ENCODE measurements around the gene ZNF662. TPM values are rescaled to one million over a fixed set of nuclear protein-coding genes. Genes with fewer than 3 reads are reported as not detected.

ZNF662 gene
- total and polyA plus RNA-seq, 2 of the 13 experiments (the other 11 are each of a cell fraction or from before 2014, with no cell fraction given) = not detected

GRCh38 chr3:42906848-42907183 lies 874 bp downstream of the ZNF662 start (continued):
- TF ChIP-seq, protein P1, sequence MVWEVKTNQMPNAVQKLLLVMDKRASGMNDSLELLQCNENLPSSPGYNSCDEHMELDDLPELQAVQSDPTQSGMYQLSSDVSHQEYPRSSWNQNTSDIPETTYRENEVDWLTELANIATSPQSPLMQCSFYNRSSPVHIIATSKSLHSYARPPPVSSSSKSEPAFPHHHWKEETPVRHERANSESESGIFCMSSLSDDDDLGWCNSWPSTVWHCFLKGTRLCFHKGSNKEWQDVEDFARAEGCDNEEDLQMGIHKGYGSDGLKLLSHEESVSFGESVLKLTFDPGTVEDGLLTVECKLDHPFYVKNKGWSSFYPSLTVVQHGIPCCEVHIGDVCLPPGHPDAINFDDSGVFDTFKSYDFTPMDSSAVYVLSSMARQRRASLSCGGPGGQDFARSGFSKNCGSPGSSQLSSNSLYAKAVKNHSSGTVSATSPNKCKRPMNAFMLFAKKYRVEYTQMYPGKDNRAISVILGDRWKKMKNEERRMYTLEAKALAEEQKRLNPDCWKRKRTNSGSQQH (CRISPR knock-in tag; IDR thresholded peaks at IDR 0.05; ENCODE audit: low read depth) = no peak
- TF ChIP-seq, protein P2, sequence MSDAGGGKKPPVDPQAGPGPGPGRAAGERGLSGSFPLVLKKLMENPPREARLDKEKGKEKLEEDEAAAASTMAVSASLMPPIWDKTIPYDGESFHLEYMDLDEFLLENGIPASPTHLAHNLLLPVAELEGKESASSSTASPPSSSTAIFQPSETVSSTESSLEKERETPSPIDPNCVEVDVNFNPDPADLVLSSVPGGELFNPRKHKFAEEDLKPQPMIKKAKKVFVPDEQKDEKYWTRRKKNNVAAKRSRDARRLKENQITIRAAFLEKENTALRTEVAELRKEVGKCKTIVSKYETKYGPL (CRISPR knock-in tag; IDR thresholded peaks at IDR 0.05) = no peak
- no peak for TF ChIP-seq GTF2F1 (IDR thresholded peaks at IDR 0.05; ENCODE audit: low read length)

- Histone ChIP-seq H2AFZ (ENCODE audit: low read length) (no peak overlapping the region), H3K27me3 (ENCODE audit: control insufficient read depth in 1 of 2, insufficient read depth in 2 of 2, low read length in 2 of 2) (peaks cover 2 to 22% of the 10 kb centered on the region in 2 experiments; a peak in 3 of 5 replicates), H4K20me1 (ENCODE audit: insufficient read depth, low read length) (no peaks in the 10 kb centered on the region), H3K9ac (ENCODE audit: insufficient read depth, low read depth, low read length) (no peak overlapping the region), H3K4me1 (ENCODE audit: insufficient read depth, low read length) (peaks cover 8% of the 10 kb centered on the region), H3K4me3 (replicated peaks in 1 of 3; ENCODE audit: insufficient read depth in 1 of 3, low read depth in 2 of 3, low read length in 3 of 3) (no peak overlapping the region), H3K9me3 (ENCODE audit: low read length) (no peaks in the 10 kb centered on the region), H3K27ac (ENCODE audit: extremely low read length, insufficient read depth, low read length) (no peak overlapping the region), H3K36me3 (replicated peaks in 1 of 2; ENCODE audit: control insufficient read depth in 1 of 2, insufficient read depth in 2 of 2, low read length in 2 of 2) (no peaks in the 10 kb centered on the region), H3K79me2 (ENCODE audit: insufficient read depth, low read length) (no peaks in the 10 kb centered on the region), H3K4me2 (ENCODE audit: low read depth, low read length) (no peak overlapping the region)
- no peak for FAIRE-seq
- 25% methylated on average over 7 of the region's 7 CpGs for WGBS (ENCODE audit: low lambda C conversion rate)
- no TSS peak for BruUV-seq (replicated peaks)
- ATAC-seq = no peak
- TF ChIP-seq ZNF205 (CRISPR knock-in tag; IDR thresholded peaks at IDR 0.05) (no peak), MAFK (conservative IDR thresholded peaks at IDR 0.05 in 1 of 2, IDR thresholded peaks at IDR 0.05 in 1 of 2; ENCODE audit: low read length in 2 of 2) (no peak), TRIM24 (CRISPR knock-in tag; IDR thresholded peaks at IDR 0.05) (no peak), ZNF883 (CRISPR knock-in tag; IDR thresholded peaks at IDR 0.05; ENCODE audit: not compliant biosample characterization) (no peak), POLR2G (IDR thresholded peaks at IDR 0.05; ENCODE audit: low read depth, low read length) (no peak), CBX2 (IDR thresholded peaks at IDR 0.05; ENCODE audit: low read depth, low read length) (no peak), CBX2 (CRISPR knock-in tag; IDR thresholded peaks at IDR 0.05; ENCODE audit: low read depth) (no peak), ZNF17 (CRISPR knock-in tag; IDR thresholded peaks at IDR 0.05) (no peak)
- POLR2A ChIA-PET = no interaction called here
- CTCF ChIA-PET (ENCODE audit: low intra/inter-chr PET ratio, low total read pairs) = no interaction called here
- intact Hi-C loops (cut with micrococcal nuclease; ENCODE audit: unreplicated experiment) = no loop called here
- in situ Hi-C loops (cut with HindIII; ENCODE audit: extremely low pct_ligation_motif_present, low pct_unique_long_range_greater_than_20kb) = no loop called here
- no peak for DNase-seq (ENCODE audit: low spot score)
Measured at GRCh38 chr3:42908675-42909074, 2.7 kb downstream of the ZNF662 start.
